GM18870 (cell line): Measurements from ENCODE around the gene PRELP.
"Not testable (repeated sequence)": the region's sequence is repeated elsewhere in the genome, so short reads cannot be mapped to it uniquely, and the experiment has no call there.

ENCODE experiments used
- ATAC-seq: cut with Tn5 transposase; IDR thresholded peaks from one replicate; pipeline ENCODE4 v1.9.1; 2021; ENCODE audit warnings: moderate library complexity; ENCODE audit not compliant: unreplicated experiment

The PRELP gene

DNA sequence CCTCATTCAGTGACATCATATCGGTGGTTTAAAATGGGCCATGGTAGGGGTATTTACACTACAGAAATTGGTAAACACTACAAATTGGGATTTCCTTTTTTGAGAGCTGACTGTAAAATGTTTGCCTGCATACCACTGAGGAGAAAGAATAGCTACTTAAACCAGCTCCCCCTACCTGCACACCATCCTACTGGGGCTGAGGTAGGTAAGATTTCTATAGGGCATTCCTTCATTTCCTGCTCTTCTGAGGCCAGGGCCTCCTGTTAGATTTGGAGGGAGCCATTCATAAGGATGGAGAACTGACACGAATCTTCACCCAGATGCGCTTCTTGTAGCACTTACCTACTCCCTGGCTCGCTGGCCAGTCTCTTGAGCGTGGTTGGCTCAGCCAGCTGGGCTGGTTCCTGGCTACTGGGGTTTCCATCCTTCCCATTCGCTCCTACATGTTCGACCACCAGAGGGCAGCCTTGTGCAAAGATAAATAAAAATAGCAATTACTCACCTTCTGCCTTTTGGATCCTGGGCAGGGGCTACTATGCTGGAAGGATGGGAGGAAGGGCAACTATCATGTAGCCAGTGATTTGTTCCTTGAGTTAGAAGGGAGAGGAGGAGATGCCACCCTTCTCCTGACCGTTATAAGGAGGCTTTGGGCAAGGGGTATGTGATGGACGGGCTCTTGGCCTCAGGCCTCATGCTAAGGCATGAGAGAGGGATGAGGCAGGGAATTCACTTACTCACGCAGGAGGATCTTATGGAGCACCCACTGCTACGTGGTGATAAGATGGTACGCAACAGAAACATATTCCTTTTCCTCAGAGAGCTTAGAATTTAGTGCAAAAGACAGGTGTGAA lies 29.0 kb downstream of the PRELP start:
- no peak for ATAC-seq

DNA sequence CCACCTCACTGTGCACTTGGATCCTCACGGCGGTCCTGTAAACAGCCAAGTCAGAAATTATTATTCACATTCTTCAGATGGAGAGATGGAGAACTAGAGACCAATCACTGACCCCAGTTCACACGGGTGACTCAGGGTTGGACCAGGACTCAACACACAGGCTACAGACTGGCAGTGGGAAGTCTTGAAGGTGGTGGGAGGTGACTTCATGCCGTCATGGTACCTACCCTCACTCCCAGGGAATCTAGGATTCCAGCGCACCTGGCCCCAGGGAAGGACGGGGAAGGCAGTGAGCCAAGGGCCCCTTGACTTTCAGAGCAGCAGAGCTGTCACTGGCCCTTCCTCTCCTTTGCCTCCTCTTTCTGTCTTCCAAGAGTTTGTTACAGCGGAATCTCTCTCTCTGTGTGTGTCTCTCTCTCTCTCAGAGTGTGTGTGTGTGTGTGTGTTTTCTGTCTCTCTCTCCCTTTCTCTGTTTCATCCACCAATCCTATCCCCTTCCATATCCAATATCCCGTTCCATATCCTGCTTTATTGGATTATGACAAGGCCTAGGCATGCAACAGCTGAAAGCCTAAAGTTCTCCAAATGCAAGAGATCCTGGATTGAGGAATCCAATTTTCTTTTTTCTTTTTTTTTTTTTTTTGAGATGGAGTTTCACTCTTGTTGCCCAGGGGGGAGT lies 30.1 kb downstream of the PRELP start:
- ATAC-seq: no peak

DNA sequence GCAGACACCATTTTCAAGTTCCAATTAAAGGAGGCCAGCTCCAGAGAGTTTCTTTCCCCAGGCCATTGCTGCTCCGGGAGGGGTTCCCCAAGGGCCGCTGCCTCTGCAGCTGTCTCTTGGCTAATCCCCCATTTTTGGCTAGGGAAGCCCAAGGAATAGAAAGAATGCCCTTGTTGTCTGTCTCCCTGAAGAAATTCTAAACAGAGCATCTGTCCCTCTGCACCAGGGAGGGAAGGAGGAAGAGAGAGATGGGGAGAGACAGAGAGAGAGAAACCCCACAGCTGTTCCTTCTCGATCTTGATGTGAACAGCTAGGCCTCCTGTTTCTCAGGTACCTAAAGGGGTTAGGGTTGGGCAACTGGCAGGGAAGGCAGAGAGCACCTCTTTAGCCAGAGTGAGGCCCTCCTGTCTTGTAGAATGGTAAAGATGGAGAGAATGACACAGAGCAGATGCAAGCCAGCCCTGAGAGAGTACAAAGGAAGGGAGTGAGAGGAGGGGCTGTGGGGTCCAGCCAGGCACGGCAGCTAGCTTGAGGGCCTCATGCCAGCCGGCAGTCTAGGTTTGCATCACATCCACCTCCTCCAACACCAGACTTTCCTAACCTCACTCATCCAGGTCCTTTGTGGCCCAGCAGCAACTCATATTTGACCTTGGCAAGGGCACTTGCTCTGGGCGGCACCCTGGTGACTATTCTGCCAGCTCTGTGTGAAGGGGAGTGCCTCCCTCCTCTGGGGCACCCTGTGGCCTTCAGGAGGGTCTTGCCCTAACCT lies 31.4 kb downstream of the PRELP start:
- ATAC-seq: no peak

DNA sequence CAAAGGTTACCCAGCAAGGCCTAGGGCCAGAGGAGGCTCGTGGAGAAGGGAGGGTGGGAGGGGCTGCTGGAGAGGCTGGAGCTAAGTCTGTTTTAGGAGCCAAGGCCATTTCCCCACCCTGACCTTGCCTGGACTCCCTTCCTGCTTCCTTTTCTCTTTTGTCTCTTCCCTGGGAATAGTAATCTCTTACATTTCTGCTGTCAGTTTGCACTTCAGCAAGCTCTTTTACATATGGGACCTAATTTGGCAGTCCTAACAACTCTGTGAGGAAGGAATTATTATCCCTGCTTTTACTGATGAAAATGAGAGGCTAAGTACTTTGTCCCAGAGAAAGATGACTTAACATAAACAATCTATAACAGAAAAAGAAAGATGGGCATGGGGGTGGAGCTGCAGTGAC lies 32.2 kb downstream of the PRELP start:
- ATAC-seq: no peak

DNA sequence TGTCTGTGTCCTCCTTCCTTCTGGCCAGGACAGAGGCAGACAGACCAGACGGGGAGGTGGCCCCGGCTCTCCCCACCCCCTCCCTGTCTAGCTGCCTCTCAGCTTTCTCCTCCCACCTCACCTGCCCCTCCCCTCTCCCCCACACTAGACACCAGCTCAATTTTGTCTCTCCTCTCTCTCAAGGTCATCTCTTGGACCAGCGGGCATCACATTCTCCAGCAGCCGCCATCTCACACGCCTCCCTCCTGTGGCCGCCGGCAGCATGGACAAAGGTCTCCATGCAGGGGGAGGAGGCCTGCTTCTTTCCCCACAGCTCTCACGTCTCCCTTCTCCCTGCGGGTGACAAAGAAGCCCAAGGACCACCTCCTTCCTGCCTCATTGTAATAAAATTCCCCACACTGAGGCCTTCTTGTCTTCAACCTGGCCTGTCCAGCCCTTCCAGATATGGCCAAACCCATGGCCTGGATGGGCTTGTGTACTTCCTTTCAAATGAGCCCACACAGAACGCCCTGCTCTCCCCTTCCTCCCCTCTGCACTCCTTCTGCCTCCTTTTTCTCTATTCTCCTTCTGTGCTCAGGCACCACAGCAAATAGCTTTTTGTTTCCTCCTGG lies 33.0 kb downstream of the PRELP start:
- ATAC-seq: no peak

DNA sequence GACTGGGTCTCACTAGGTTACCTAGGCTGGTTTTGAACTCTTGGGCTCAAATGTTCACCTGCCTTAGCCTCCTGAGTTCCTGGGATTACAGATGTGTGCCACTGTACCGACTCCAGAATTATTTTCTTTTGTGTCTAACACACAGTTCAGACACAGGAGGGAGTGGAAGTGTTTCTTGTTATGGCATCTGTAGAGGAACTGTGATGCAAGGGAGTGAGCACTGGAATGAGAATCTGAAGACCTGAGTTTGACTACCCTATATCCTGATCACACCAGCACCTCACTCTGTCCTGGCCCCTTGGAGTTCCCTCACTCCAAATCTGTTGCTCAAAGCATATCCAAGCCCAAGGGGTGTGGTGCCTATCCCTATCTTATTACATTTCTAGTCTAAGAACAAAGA lies 33.5 kb downstream of the PRELP start:
- no peak for ATAC-seq

DNA sequence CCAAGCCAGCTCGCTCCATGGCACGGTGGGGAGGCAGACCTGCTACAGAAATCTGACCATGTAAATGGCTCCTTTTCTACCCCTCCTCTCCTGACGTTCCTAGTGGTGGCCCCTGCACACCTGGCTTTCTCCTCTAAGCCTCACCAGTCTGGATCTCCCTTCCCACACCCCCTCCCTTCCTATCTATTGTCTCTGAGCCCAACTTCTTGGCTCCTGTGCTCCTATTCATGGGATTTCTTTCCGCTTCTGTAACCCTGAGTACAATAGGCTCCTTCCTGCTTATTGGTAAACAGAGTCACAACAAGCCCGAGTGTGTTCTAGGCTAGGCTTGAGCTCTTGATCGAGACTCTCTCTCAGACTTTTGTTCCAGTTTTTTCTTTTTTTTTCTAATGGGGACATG lies 35.9 kb downstream of the PRELP start:
- no peak for ATAC-seq

DNA sequence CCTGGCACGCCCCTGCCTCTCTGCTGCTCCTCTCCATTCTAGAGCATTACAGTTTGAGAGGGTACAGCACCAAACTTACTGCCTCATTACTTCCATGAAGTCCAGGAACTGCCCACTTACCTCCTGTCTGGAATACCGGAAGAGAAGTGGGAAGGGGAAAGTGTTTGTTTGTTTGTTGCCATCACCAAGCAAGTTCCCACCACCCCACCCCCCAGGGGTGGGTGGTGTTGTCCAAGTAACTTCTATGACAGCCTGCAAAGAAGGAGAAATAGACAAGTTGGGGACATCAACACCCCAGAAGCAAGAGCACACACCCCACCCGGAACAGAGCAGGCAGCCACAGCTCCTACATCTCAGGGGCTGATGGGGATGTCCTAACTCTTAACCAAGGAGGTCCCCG lies 36.3 kb downstream of the PRELP start:
- ATAC-seq: no peak

DNA sequence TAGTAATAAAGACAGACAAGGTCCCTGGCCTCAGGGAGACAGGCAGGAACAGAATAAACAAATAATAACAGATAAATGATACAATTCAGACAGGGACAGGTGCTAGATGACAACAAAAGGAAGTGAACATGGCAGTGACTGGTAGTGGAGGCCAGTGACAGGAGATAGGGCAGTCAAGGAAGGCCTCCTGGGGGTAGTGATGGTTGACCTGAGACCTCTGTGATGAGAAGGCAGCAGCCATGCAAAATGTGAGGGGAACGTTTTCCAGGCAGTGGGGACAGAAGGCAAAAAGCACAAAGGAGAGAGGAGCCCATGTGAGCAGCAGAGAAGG lies 36.9 kb downstream of the PRELP start:
- no peak for ATAC-seq

DNA sequence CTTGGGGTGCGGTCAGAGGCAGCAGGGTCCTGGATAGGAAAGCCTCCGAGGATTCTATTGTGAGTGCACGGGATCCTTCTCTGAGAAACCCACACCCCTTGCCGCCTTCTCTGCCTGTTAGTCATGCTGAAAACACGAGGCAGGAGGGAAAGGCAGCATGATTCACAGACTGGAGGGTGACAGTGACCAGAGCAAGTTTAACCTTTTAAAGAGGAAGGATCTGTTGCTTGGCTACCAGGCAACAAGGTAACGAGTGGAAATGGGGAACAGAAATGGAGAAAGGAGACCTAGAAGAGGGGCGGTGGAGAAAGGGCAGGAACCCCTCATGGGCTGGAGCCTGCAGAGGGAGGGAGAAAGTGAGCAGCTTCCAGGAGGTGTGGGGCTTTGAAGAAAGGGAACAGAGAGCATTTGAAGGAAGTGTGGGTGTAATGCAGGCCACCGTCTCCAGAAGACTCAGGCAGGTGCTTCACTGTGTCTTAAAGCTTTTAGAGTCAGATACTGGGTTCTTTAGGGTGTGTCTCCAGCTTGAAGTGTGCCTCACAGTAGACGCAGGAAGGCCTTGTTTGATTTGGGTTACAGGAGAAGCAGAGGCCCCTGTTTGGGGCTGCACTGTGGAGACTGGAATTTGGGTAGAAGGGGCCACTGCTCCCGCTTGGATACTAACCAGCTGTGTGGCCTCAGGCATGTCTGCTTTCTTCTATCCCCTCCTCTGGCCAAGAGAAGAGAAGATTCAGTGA lies 37.4 kb downstream of the PRELP start:
- ATAC-seq: no peak

DNA sequence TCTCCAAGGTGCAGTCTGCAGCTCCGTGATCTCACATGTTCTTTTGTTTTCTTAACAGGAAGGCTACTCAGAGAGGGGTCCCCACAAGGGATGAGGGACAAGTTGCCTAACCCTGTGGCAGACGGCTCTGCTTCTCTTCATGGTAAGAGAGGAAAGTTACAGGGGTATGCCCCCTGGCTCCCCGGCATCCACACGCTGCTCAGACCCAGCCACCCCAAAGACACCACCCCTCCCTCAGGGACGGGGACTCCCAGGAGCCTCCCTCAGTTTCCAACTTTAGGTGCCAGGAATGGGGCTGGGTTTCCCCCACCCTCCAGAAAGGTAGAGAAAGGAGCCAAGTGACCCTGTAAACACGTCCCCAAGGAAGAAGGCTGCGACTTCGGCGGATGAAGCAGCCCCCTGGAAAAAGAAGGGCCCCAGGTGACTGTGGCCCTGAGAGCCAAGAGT lies 38.0 kb downstream of the PRELP start:
- ATAC-seq: no peak

DNA sequence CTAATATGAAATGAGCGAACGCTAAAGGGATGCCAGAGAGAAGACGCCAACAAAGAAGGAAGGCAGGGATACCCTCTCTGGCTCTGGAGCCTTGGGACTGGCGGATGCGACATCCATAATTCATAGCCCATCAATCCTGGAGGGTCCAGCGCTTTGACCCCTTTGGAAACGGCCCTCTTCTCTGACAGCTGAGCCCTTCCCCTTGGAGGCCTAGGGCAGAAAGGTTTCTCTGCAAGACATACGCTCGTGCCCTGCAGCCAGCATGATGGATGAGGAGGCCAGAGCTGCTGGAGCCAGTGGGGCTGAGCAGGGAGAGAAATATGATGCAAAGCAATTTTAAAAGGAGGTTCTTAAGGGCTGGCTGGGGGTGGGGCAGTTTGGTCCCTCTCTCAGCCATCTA lies 40.6 kb downstream of the PRELP start:
- no peak for ATAC-seq

DNA sequence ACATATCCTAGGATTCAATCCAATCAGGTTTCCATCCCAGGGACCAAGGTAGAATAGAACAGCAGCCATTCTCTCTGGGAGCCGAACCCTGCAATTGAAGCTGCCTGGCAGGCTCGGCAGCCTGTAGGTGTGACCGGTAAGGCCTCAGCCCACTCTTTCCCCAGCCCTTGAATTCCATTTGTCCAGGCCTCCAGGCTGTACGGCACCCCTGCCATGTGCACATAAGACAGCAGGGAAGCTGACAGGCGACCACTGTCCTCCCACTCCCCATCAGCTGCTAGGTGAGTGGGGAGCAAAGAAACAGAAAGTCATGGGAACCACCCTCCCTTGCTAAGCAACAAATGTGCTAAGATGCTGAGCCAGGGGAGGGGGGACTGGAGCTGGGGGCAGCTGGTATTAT lies 41.3 kb downstream of the PRELP start:
- ATAC-seq: no peak

DNA sequence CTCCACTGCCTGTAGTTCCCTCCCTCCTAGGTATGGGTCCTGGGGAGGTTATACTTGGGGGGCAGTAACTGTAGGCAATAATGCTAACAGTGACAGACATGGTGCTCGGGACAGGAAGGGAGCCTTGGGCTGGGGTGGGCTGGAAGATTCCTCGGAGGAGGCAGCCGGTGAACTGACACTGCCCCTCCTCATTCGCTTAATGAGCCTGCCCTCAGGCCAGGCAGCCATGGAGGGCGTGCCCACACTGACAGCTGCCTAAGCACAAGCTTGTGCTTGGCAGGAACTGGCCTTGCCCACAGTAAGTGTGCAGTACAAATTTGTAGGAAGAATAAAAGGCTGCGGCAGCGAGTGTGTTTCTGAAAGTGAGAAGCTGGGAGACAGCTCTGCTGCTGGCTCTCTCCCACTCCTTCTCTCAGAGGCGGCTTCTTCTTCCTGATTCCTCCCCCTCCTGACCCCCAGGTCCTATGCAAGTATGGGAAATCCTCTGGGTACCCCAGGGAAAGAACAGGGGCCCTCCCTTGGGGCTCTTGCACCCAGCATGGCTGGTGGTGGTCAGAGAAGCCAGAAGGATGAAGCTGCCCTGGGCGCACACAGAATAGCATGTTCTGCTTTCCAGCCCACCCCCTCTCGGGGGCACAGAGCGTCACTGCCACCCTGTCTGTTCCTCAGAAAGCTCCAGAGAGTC lies 42.0 kb downstream of the PRELP start:
- no peak for ATAC-seq

DNA sequence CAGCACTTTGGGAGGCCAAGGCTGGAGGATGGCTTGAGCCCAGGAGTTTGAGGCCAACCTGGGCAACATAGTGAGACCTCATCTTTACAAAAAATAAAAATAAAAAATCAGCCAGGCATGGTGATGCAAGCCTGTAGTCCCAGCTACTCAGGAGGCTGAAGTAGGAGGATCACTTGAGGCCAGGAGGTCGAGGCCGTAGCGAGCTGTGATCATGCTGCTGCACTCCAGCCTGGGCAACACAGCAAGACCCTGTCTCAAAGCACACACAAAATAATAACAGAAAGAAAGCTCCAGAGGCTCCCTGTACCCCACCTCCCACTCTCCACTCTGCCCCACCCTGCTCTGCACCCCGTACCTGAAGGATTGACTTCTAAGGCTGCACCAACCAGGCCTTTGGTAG lies 42.5 kb downstream of the PRELP start:
- not testable (repeated sequence) for ATAC-seq

DNA sequence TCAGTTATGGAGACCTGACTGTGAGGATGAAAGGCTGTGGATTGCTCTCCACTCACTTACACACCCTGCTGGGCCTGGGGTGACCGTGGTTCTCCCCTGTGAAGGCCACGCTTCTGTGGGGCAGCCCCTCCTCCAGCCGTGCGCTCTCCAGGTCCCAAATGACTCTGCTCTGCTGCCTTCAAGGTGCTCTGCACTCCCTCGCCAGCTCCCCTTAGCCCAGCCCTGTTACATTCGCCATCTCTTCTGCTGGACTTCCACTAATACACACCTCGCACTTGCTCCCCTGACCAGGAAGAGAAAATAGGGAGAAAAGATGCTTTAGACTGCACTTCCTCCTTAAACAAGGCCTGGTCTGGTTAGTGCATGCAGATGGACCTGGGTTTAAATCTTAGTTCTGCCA lies 42.9 kb downstream of the PRELP start:
- no peak for ATAC-seq

DNA sequence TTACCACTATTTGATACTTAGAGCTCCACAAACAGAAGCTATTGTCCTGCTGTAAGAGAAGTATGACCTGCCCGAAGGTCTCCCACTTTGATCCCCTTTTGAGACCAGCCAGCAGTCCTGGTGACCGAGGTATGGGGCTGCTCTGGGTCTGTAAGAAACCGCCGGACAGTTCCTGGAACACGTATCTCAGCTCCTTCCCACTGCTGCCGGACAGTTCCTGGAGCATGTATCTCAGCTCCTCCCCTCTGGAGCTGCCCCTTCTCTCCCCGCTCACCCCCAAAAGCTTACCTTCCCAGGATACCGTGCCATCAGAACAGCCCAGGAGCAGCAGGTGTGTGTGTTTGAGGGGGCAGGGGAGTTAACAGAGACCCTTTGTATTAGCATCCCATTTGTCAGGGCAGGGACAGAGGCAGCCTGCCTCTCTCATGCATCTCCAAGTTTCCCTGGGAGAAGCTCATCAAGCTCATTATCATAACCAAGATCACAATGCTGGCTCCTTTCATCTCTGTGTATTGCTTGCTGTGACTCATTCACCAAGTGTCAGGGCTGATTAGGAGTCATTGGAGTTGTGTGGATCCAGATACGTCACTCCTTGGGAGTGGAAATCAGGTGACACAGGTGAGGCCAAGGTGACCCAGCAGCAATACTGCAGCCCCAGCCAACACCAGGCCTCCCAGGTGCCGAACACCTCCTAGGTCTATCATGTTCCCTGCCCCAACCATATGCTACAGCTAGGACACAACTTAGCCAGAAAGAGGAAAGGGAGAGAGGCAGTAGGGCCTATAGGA lies 43.6 kb downstream of the PRELP start:
- ATAC-seq: no peak

DNA sequence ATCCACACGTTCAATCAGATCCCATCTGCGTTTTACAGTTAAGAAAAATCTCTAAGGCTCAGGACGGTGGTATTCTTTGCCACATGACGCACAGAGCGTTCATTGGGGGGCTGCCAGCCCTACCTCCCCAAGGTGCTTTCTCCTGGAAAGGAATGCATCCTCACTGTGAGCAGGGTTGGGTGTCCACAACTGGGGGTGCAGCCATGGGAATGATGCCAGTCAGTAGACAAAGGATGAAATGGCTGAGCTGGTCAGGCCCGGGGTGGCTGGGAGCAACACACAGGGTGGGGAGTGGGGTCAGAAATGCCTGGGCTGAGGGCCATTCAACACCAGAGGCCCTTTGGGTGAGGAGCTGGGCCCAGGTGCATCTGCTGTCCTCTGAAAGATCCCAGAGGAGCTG lies 44.3 kb downstream of the PRELP start:
- no peak for ATAC-seq

DNA sequence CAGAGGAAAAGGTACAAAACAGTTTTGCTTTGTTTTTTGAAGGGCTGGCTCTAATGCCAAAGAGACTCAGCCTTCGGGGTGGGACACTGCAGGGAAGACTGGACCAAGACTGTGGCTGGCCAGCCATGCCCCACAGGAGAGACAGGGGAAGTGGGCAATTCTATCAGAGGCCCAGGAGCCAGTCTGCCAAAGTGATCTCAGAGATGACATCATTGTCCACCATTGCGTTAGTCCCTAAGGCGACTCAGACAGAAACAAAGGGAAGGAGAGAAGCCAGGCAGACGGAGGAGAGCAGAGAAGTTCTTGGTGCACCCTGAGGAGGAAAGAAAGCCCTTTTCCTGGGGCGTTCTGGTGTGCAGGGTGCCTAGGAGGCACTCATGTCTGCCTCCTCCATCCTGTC lies 44.7 kb downstream of the PRELP start:
- no peak for ATAC-seq
